SK-N-SH (cell line): ENCODE measurements around the gene CSNK1G3. TPM values are rescaled to one million over a fixed set of nuclear protein-coding genes. Genes with fewer than 3 reads are reported as not detected.

Experiments used
- CTCF ChIA-PET: fragments of 300-600, 350-600 bp; formaldehyde crosslinking; extraction: SDS; loops from one replicate; lab custom pipeline; 2021; lab: Yijun Ruan, JAX
- POLR2A ChIA-PET: fragments of 350-600 bp; sonication (Branson Sonifier 250); formaldehyde crosslinking; extraction: SDS; loops from one replicate; lab custom pipeline; 2020; ENCODE audit warnings: antibody characterized with exemption, inconsistent platforms; lab: Yijun Ruan, JAX
- DNase-seq: peaks from one replicate; pipeline ENCODE4 v3.0.0; 2012
- H2AFZ ChIP-seq: fragments of 200-600 bp; sonication (generic); 2 replicates; pipeline ENCODE4 v1.8.1; 2016; ENCODE audit warnings: antibody characterized with exemption, mild to moderate bottlenecking, low read depth
- H3F3A ChIP-seq: fragments of 200-600 bp; sonication (generic); replicated peaks from 2 replicates; pipeline ENCODE3; 2016; ENCODE audit warnings: antibody characterized with exemption, mild to moderate bottlenecking; ENCODE audit not compliant: insufficient read depth
- H3K27ac ChIP-seq, 2 experiments: fragments of 200-500 bp in 1 of 2; fragments of 200-600 bp in 1 of 2; sonication (Bioruptor generic) in 1 of 2; sonication (generic), shearing (Covaris generic) in 1 of 2; 2 replicates each; pipeline versions ENCODE4 v1.5.1 to v1.6.1; 2014 to 2016; ENCODE audit warnings: low read depth in 2 of 2, inconsistent platforms in 1 of 2, low read length in 1 of 2, mild to moderate bottlenecking in 1 of 2, mixed read lengths in 1 of 2
- H3K27me3 ChIP-seq: fragments of 200-600 bp; sonication (generic), shearing (Covaris generic); 2 replicates; pipeline ENCODE4 v1.6.1; 2016; ENCODE audit warnings: mixed run types; ENCODE audit not compliant: insufficient read depth
- H3K36me3 ChIP-seq, 2 experiments: fragments of 200-500 bp in 1 of 2; fragments of 200-600 bp in 1 of 2; sonication (Bioruptor generic) in 1 of 2; sonication (generic) in 1 of 2; replicated peaks in 1 of 2; 2 replicates each; pipeline versions ENCODE3 to v1.5.1; 2014 to 2016; ENCODE audit warnings: low read length in 1 of 2, mild to moderate bottlenecking in 1 of 2; ENCODE audit not compliant: insufficient read depth in 2 of 2, control insufficient read depth in 1 of 2
- H3K4me1 ChIP-seq, 2 experiments: fragments of 200-500 bp in 1 of 2; fragments of 200-600 bp in 1 of 2; sonication (Bioruptor generic) in 1 of 2; sonication (generic), shearing (Covaris generic) in 1 of 2; 2 replicates each; pipeline versions ENCODE4 v1.5.1 to v1.6.1; 2014 to 2016; ENCODE audit warnings: low read depth in 1 of 2, low read length in 1 of 2, mixed run types in 1 of 2; ENCODE audit not compliant: insufficient read depth in 2 of 2, control insufficient read depth in 1 of 2
- H3K4me2 ChIP-seq: fragments of 200-600 bp; sonication (generic), shearing (Covaris generic); 2 replicates; pipeline ENCODE4 v1.6.1; 2017; ENCODE audit warnings: mixed run types
- H3K4me3 ChIP-seq, 2 experiments: fragments of 200-500 bp in 1 of 2; fragments of 200-600 bp in 1 of 2; sonication (Bioruptor generic) in 1 of 2; sonication (generic), shearing (Covaris generic) in 1 of 2; 2 replicates each; pipeline versions ENCODE4 v1.5.1 to v1.8.1; 2014 to 2016; ENCODE audit warnings: low read depth in 2 of 2, inconsistent platforms in 1 of 2, low read length in 1 of 2, mild to moderate bottlenecking in 1 of 2, mixed read lengths in 1 of 2, moderate library complexity in 1 of 2
- H3K79me2 ChIP-seq: fragments of 200-600 bp; sonication (generic); 2 replicates; pipeline ENCODE4 v1.8.1; 2017; ENCODE audit warnings: mild to moderate bottlenecking; ENCODE audit not compliant: insufficient read depth
- H3K9ac ChIP-seq: fragments of 200-600 bp; sonication (generic); 2 replicates; pipeline ENCODE4 v1.6.1; 2017; ENCODE audit warnings: mixed run types
- H3K9me2 ChIP-seq: fragments of 200-600 bp; sonication (generic); 2 replicates; pipeline ENCODE4 v1.6.1; 2017; ENCODE audit warnings: mixed run types
- H3K9me3 ChIP-seq: fragments of 200-600 bp; sonication (generic); 2 replicates; pipeline ENCODE4 v1.6.1; 2017; ENCODE audit warnings: mixed run types, mild to moderate bottlenecking, moderate library complexity
- H4K20me1 ChIP-seq: fragments of 200-600 bp; sonication (generic); 2 replicates; pipeline ENCODE4 v1.6.1; 2017; ENCODE audit warnings: mild to moderate bottlenecking, mixed run types; ENCODE audit not compliant: insufficient read depth
- ELF1 ChIP-seq: IDR thresholded peaks from 2 replicates; pipeline ENCODE4 v1.4.0; 2012
- FOXM1 ChIP-seq: IDR thresholded peaks from 2 replicates; pipeline ENCODE4 v1.4.0; 2012; ENCODE audit warnings: low read depth, mild to moderate bottlenecking
- GATA2 ChIP-seq: sonication (generic); formaldehyde crosslinking; IDR thresholded peaks from 2 replicates; pipeline ENCODE4 v1.5.0; 2020; ENCODE audit warnings: mild to moderate bottlenecking, missing genetic modification reagents
- JUND ChIP-seq: IDR thresholded peaks from 2 replicates; pipeline ENCODE4 v1.4.0; 2012
- MAX ChIP-seq: IDR thresholded peaks from 2 replicates; pipeline ENCODE4 v1.4.0; 2012; ENCODE audit warnings: low read depth
- MXI1 ChIP-seq: IDR thresholded peaks from 2 replicates; pipeline ENCODE4 v1.6.1; 2012; ENCODE audit warnings: mild to moderate bottlenecking, low read depth, low read length, improper control_type of control experiment
- NFIC ChIP-seq: IDR thresholded peaks from 2 replicates; pipeline ENCODE4 v1.4.0; 2012; ENCODE audit warnings: borderline replicate concordance
- PBX3 ChIP-seq: IDR thresholded peaks from 2 replicates; pipeline ENCODE4; 2012
- RAD21 ChIP-seq: IDR thresholded peaks from 2 replicates; pipeline ENCODE4 v1.6.1; 2012; ENCODE audit warnings: mild to moderate bottlenecking, low read length
- RCOR1 ChIP-seq: fragments of 150-350 bp; IDR thresholded peaks from 2 replicates; pipeline ENCODE4 v1.6.1; 2017; ENCODE audit warnings: antibody characterized with exemption, low read length
- RFX5 ChIP-seq: IDR thresholded peaks from 2 replicates; pipeline ENCODE4 v1.6.1; 2012; ENCODE audit warnings: mild to moderate bottlenecking, improper control_type of control experiment, low read length
- RXRA ChIP-seq: IDR thresholded peaks from 2 replicates; pipeline ENCODE4 v1.4.0; 2012; ENCODE audit warnings: low read depth, mild to moderate bottlenecking, borderline replicate concordance
- SIN3A ChIP-seq: IDR thresholded peaks from 2 replicates; pipeline ENCODE4 v1.6.1; 2012; ENCODE audit warnings: low read depth, mild to moderate bottlenecking, low read length, moderate library complexity, borderline replicate concordance
- SMC3 ChIP-seq: IDR thresholded peaks from 2 replicates; pipeline ENCODE4 v1.6.1; 2012; ENCODE audit warnings: low read depth, low read length, improper control_type of control experiment
- TCF12 ChIP-seq: IDR thresholded peaks from 2 replicates; pipeline ENCODE4 v1.4.0; 2012
- TEAD4 ChIP-seq: IDR thresholded peaks from 2 replicates; pipeline ENCODE4 v1.4.0; 2012; ENCODE audit warnings: mild to moderate bottlenecking, borderline replicate concordance; ENCODE audit not compliant: insufficient read depth
- USF1 ChIP-seq: IDR thresholded peaks from 2 replicates; pipeline ENCODE4 v1.4.0; 2012; ENCODE audit warnings: low read depth, borderline replicate concordance
- USF2 ChIP-seq: fragments of 150-350 bp; IDR thresholded peaks from 2 replicates; pipeline ENCODE4 v1.6.1; 2017; ENCODE audit warnings: antibody characterized with exemption, low read length, low read depth, borderline replicate concordance
- WGBS: methylation state at CpG from one replicate; pipeline ENCODE4 v1.1.6; 2017; ENCODE audit warnings: low lambda C conversion rate; 5-methylcytosine and 5-hydroxymethylcytosine counted together
- polyA plus RNA-seq, 3 experiments: library from polyadenylated mRNA; depleted of rRNA; stranded (reverse); fragments of >200 nt; gene quantifications; 2 replicates each; pipeline ENCODE4 v1.2.3, GENCODE V29; 2012

Gene CSNK1G3
- polyA plus RNA-seq, 1 of the 3 experiments (the other 2 are of a cell fraction), result 13.1 TPM

- ChIA-PET CTCF (interaction anchor here (0.6 kb wide), 1 partner anchor 27 kb away, joined by 3 read pairs; no protein-coding TSS in a partner anchor), POLR2A (interaction anchor here (0.6 to 2.6 kb wide), 6 partner anchors 14 to 88 kb away, joined by 3 to 28 read pairs (median 4); partner anchors contain the start of gene CEP120)
- Histone ChIP-seq H4K20me1 (peaks cover 17% of the 10 kb centered on the region), H2AFZ (peak overlapping the region; percentile 88), H3K4me1 (peaks cover 0 to 16% of the 10 kb centered on the region in 2 experiments; a peak in 3 of 4 replicates), H3K9me2 (no peaks in the 10 kb centered on the region), H3K36me3 (no peaks in the 10 kb centered on the region), H3K79me2 (peaks cover 36% of the 10 kb centered on the region), H3K9ac (no peak overlapping the region), H3K27ac (peak overlapping the region; percentile 82; a peak in 3 of 4 replicates), H3F3A (peaks cover 6% of the 10 kb centered on the region), H3K9me3 (no peaks in the 10 kb centered on the region), H3K4me3 (peak overlapping the region; percentile 63 to 76), H3K27me3 (no peaks in the 10 kb centered on the region), H3K4me2 (peak overlapping the region; percentile 36; the same call in 1 of the 2 replicates)
- DNase-seq, result no peak
- WGBS, result 75% methylated on average over 3 of the region's 3 CpGs
- TF ChIP-seq JUND, result no peak
- no peak for TF ChIP-seq MXI1
- TF ChIP-seq RXRA, result no peak
- TF ChIP-seq PBX3, result no peak
- no peak for TF ChIP-seq RFX5
- TF ChIP-seq TCF12, result no peak
- TF ChIP-seq GATA2 (CRISPR knock-in tag), result no peak
- no peak for TF ChIP-seq RAD21
- no peak for TF ChIP-seq USF2
- TF ChIP-seq MAX, result no peak
- no peak for TF ChIP-seq FOXM1
- TF ChIP-seq SIN3A, result no peak
- no peak for TF ChIP-seq ELF1
- no peak for TF ChIP-seq NFIC
- no peak for TF ChIP-seq RCOR1
- no peak for TF ChIP-seq USF1
- no peak for TF ChIP-seq SMC3
- TF ChIP-seq TEAD4, result no peak
Observed at GRCh38 chr5:123511290-123511647, 708 bp upstream of the CSNK1G3 start.
